Hematopoietic multipotent progenitor cell treated with erythropoietin and hydrocortisone succinate and interleukin-3 and kit ligand, for 15 days (in vitro differentiated cells): ENCODE results near the gene ANGPTL4.
"Not testable (repeated sequence)": the region's sequence is repeated elsewhere in the genome, so short reads cannot be mapped to it uniquely, and the experiment has no call there.

Source experiments
- DNase-seq: peaks from one replicate; pipeline ENCODE4 v3.0.0-alpha.2; 2015; ENCODE audit warnings: low spot score

The ANGPTL4 gene

DNA sequence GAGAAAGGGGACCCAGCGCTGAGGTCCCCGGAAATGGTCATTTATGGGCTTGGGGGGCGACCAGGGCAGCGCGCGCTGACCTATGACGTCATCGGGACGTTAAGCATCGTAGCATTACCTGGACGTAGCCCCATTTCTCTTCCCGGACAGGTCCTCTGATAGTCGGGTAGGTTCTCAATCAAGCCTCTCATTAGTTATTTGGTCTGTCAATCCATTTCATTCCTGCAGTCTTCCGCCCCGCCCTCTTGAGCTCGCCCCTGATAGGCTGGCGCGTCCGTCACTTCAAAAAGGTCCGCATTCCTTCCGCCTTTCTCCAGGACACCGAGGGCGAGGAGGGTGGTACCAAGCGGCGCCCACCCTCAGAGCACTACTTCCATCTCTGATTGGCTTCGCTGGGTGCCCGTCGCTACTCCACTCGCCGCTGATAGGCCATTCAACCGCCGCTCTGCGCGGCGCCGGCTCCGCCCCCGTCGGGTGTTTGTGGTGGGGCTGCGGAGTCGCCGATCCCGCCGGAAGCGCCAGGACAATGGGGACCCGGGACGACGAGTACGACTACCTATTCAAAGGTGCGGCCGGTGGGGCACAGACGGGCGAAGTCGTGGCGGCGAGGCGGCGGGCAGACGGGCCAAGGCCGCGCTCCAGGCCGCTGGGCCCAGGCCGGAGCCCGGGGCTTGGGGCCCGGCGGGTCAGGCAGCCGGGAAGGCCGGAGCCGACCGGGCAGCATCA is 26.1 kb downstream of the ANGPTL4 start, which contains the start of gene RAB11B:
RAB11B (plus strand) TSS at position 470 of the 726 bp plus-strand sequence; CDS start at position 527, 57 bp downstream.
- DNase-seq = peak; percentile 100

DNA sequence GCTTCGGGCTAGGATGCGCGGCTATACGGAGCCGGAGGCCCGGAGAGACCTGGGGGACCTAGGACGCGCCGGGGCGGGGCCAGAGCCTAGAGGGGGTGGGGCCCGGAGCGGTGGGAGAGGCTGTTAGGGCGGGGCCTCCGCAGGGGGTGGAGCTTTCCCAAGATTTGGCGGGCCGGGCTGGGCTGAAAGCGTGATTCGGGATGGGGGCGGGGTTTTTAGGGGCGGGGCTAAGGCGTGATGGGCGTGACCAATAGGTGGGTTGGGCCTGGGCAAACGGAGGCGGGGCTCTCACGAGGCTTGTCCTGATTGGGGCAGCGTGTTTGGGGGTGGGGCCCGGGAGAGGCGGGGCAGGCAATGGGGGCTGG is 26.6 kb downstream of the ANGPTL4 start:
- peak; percentile 96 for DNase-seq

DNA sequence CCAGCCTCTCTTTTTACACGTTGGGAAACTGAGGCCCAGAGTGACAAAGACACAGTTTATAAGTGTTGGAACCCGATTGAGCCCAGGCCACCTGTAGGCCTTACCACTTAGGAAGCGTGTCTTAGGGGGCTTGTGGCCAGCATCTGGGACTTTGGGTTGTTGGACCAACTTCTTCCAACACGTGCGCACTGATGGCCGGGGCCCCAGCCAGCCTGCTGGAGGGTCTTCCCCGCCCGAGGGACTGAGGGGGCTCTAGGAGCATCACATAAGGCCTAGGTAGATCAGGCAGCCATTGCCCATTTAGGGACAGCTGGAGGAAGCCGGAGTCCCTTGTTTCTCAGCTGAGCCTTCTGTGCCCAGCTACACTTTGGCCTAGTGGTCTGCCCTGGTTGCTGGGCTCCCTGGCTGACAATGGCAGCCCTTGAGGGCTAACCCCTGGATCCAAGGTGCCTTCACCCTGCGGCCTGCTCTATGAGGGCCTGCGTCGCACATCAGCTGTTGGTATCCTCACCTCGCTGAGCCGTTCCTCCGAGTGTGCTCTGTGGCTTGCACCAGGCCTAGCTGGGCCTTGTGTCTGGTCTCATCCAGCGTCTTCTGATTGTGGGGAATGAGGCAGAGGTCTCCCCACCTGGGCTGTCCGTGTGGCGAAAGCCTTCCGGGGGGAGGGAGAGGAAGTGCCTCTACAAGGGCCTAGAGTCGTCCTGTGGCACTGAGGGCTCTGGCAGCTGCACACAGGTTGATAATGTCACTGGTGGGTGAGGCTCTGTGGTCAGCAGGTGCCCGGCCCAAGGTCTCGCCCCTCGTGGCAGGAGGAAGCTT is 27.5 kb downstream of the ANGPTL4 start:
- DNase-seq = no peak

DNA sequence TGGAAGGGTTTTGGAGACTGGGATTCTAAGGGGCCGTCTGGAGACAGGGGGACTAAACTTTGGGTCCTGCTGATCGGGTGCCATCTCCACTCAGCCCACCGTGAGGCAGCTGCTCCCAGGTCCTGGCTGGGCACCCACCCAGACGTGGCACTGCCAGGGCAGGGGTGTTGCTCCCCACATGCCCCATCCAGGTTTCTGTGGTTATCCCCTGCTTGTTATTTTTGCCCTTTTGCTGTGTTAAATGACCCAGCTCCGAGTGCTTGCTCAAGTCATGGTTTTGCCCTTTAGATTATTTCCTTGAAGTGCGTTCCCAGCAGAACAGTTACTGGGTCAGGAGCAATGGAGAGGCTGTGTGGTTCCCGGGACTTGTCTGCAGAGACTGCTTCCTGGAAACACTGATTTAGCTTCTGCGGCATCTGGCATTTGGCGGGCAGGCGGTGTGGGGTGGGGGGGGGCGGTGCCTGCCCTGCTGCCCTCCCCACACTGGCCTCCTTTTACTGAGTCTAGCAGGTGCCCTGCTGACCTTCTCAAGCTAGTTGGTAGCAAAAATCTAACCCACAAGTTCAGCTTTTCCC is 28.1 kb downstream of the ANGPTL4 start:
- DNase-seq = no peak

DNA sequence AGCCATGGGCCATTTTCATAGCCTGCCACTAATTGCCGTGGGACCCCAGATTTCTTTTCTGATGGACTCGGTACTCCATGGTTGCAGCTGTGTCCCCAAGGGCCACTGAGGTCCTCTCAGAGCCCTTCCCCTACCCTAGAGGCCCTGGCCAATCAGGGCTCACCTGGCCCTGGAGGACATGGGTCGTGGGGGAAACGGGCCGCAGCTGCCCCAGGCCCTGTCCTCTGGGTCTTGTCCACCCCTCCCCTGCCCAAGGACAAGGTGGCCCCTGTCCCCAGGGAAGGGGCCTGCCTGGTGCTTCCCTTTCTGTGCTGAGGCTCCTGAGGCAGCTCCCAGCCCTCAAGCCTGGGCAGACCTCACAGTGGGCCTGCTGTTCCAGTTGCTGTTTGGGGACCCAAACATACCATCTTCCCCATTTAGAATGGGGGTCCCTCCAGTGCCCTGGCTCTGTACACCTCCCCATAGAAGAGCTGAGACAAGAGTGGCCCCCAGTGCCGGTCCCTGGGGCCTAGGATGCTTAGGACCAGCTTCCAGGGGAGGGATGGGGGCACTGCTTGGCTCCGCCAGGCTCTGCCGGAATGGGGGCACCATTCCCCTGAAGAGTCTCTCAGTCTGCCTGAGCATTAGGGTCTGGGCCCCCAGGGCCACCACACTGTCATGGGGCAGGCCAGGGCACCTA is 29.4 kb downstream of the ANGPTL4 start:
- DNase-seq = no peak

DNA sequence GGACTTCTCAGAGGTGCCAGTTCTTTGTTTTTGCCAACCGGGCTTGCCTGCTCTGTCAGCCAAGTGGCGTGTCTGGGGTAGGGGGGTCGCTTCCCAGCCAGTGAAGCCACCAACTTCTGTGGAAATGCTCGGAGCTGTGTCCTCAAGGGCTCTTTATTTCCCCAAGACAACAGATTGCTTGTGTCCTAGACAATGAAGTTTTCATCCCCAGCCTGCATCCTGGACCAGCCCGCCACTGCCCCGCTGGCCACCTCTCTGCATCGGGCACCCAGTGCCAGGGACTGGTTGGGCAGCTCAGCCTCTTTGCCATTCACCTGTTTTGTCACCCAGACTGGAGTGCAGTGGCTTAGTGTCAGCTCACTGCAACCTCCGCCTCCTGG is 29.9 kb downstream of the ANGPTL4 start:
- no peak for DNase-seq

DNA sequence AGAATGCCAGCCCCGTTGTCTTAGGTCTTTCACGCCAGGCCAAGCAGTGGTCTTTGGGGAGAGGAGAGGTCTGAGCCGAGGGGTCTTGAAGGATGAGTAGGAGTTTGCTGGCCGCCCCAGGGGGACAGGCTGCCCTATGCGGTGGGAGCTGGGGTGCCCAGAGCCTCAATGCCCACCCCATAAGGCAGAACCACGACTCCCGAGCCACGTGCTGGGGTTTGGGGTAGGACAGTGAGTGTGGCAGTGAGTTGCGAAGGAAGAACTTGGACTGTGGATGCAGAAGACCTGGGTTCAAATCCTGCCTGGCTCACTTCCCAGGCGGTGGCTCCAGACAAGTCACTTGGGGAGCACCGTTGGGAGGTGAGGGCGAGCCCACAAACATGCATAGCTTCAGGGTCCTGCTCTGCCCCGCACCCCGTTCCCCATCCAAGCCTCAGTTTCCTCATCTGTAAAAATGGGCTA is 31.7 kb downstream of the ANGPTL4 start:
- DNase-seq = no peak

DNA sequence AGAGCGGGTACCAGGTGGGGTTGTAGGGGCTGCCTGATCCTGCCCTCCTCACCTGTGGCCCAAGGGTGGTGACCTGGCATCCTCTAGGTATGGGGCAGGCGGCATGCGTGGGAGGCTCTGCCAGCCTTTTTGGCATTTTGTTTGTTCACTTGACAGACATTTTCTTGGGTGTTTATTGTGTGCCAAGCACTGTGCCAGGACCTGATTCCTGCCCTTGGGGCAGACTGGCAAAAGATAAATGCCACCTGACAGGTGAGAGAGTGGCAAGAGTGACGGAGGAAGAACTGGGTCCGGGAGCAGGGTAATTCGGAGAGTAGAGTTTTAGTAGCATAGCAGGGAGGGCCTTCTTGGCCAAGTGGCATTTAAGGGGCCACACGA is 32.2 kb downstream of the ANGPTL4 start:
- DNase-seq = no peak

DNA sequence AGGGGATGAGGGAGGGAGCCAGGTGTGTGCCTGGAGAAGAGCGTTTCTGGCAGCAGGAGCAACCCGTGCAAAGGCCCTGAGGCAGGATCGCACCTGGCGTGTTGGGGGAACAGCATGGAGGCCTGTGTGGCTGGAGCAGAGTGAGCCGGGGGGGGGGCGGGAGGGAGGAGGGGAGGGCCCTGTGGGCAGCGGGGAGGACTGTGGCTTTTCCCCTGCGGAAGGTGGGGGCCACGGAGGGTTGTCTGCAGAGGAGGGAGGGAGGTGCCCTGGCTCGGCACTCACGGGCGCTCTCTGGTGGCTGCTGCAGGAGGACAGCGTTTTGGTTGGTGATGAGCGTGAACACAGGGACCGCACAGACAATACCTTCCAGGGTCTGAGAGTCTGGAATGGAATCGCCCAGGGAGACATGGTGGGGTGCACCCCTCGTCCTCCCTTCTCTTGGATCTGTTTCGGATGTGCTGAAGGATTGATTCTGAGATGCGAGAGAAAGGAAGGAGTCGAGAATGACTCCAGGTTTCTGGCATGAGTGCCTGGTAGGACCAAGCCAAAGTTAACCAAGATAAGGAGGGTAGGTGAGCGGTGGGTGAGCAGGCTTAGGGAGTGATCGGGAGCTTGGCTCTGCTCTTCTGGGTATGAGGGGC is 32.7 kb downstream of the ANGPTL4 start:
- peak; percentile 72 for DNase-seq

DNA sequence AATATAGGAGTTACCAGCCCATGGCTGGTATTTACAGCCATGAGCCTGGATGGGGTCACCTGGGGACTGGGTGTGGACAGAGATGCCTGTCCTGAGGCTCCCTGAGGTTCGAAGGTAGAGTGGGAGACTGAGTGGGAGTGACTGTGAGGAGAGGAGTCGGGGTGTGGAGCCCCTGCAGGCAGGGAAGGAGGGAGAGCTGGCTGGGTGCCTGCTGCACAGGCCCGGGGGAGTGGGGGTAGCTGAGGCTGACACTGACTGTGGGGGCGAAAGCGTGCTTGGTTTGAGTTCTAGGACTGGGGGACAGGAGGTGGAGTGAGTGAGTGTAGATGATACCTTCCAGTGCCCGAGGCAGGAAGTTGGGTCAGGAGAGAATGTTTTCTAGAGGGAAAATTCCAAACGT is 33.3 kb downstream of the ANGPTL4 start:
- DNase-seq = no peak

DNA sequence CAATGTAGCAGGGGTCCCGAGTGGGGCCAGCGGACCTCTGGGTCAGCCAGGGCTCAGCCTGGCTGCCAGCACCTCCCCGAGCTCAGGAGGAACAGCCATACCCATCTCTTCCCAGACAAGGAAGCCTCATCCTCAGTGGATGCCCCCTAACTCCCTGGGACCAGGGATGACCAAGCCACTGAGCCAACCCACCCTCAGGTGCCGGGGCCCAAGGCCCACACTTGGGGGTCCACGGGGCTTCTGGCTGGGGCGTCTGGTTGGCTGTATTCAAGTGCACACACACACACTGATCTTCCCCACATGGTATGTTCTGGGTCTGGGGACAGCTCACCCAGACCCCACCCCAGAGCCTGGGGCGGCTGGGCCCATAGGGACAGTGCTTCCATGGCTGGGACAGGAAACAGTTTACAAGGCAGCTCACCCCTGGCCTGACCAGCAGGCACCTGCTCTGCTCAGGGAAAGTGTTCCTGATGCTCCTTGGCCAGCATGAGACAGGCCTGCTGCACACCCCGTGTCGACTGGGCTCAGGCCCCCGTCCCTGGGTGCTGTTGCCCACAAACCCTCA is 33.9 kb downstream of the ANGPTL4 start:
- DNase-seq = no peak

DNA sequence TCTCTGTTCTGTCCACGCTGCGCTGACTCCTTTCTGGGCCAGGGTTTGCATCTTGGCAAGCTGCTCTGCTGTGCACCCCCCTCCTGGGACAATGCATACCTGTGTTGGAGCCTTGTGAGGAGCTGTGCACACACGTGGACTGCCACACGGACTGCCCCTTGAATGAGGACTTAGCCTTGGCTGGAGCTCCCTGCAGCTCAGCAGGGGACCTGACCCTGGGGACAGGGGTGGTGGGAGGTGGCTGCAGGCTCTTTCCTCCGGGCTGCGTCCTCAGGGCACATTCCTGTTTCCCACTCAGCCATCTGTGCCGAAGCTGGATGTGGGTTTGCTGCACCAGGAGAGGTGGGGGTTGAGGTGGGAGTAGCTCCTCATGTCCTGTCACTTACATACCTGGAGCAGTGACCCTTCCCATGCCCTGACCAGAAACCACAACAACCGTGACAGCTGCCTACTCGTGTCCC is 34.4 kb downstream of the ANGPTL4 start:
- no peak for DNase-seq

DNA sequence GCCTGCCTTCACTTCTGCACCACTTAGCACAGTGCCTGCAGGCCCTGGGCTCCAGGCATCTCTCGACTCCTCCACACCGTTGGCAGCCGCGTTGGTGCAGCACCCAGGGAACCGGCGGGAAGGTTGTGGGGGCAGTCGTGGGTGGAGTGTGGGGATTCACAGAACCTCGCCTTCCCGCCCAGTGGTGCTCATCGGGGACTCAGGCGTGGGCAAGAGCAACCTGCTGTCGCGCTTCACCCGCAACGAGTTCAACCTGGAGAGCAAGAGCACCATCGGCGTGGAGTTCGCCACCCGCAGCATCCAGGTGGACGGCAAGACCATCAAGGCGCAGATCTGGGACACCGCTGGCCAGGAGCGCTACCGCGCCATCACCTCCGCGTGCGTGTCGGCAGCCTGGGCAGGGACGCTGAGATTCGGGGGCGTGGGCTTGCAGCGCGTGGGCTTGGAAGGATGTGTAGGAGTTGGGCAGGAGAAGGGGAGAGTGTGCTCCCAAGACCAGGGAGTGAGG is 35.8 kb downstream of the ANGPTL4 start:
- no peak for DNase-seq

DNA sequence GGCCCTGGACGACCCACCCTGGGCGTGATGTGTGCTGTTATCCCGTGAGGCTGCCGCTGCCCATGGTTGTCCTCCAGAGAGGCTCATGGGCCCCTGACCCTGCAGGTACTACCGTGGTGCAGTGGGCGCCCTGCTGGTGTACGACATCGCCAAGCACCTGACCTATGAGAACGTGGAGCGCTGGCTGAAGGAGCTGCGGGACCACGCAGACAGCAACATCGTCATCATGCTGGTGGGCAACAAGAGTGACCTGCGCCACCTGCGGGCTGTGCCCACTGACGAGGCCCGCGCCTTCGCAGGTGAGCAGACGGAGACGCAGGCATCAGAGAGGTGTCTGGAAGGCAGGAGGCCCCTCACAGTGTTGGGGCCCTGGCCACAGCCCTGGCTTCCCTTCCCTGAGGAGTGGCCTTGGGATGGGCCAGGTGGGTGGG is 38.0 kb downstream of the ANGPTL4 start:
- DNase-seq = no peak

DNA sequence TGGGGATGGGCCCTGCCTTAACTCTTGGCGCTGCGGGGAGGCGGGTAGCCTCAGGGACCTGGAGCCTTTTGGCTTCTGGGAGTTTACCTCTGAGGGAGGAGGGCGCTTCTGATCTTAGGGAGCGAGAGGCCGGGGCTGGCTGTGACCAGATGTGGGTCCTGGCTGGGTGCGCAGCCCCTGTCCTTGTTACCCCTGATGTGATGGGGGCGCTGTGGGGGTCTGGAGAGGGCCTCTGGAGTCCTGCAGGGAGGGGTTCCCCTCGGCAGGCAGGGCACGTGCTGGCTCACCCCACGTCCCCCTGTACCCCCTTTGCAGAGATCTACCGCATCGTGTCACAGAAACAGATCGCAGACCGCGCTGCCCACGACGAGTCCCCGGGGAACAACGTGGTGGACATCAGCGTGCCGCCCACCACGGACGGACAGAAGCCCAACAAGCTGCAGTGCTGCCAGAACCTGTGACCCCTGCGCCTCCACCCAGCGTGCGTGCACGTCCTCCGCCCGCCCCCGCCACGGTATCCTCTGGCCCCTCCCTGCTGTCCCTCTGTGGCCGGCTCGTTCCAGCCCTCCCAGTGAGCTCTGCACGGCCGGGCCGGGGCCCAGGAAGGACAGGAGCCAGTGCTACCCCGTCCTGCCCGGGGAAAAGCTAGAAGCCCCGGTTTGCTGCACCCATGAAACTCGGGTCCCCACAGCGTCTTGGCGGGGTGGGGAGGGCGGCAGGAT is 39.3 kb downstream of the ANGPTL4 start:
- no peak for DNase-seq

DNA sequence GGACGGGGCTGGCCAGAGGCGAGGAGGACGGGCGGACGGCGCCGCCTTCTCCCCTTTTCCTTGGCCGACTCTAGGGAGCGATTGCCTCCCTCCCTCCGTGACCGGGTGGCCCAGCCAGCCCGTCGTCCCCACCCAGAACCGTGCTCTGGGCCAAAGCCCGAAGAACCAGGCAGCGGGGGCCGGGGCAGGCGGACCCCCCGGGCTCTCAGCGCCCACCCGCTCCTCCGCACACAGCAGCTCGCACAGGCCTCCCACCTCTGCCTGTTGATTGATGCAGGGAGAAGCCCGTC is 39.8 kb downstream of the ANGPTL4 start:
- no peak for DNase-seq

DNA sequence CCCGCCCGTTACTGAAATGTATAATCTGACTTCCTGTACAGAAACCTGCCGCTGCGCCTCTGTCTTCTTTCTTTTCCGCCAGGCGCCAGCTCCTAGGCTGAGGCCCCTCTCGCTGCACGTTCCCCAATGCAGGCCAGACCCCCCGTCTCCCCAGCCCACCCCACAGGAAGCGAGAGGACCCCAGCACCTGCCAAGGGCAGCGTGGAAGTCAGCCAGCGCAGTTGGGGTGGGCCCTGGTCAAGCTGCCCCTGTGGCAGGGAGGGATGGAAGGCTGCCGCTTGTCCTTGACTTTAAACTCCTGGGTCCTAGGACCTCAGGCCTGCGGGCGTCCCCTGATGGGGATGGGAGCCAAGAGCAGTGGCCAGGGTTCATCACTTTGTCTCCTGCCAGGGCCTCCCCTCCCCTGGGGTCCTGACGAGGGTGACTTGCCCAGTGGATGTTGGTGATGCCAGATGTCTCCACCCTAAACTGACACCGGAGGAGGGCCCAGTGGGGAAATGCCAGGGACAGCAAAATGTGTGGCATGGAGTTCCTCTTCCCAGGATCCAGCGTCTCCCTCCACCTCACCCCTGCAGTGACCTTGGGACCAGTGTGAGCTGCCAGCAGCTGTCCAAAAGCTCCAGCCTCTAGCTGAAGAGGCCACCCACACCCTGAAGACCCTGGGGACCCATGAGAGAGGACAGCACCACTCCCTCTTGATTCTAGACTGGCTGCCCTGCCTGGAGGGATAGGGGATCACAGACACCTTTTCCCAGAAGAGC is 40.6 kb downstream of the ANGPTL4 start:
- DNase-seq = no peak

DNA sequence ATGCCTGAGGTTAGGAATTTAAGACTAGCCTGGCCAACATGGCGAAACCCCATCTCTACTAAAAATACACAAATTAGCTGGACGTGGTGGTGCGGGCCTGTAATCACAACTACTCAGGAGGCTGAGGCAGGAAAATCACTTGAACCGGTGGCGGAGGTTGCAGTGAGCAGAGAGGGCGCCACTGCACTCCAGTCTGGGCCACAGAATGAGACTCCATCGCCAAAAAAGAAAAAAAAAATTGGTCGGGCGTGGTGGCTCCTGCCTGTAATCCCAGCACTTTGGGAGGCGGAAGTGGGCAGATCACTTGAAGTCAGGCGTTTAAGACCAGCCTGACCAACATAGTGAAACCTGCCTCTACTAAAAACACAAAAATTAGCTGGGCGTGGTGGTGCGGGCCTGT is 46.8 kb downstream of the ANGPTL4 start:
- DNase-seq = not testable (repeated sequence)

DNA sequence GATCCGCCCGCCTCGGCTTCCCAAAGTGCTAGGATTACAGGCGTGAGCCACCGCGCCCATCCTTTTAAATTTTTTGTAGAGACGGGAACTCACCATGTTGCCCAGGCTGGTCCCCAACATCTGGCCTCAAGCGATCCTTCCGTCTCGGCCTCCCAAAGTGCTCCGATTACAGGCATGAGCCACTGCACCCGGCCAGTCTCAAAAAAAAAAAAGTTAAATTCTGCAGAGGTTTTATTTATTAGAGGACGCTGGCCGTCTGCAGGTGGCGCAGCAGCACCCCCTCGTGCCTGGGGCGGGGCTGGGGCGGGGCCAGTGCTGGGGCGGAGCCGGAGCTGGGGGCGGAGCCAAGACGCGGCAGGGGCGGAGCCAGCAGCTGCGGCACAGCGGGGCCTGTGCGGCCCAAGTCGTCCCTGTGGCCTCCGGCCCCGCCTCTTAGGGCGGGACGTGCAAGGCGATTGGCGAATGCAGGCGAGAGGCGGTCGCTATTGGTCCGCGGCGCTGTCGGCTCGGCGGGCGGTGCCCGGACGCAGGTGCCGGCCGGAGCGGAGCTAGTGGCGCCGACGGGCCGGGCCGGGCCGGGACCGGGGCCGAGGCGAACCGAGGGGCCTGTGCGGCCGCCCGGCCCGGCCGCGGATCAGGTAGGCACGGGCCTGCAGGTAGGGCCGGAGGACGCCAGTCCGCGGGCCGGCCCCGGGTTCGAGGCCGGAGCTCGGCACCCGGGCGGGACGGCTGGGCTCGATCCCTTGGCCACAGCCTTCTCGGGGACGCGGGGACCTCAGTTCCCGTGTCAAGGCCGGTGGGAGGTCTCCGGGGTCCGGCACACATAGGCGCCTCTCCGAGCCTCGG is 49.1 kb downstream of the ANGPTL4 start, which contains the start of gene MARCHF2:
MARCHF2 (plus strand) TSS at position 523 of the 846 bp plus-strand sequence. CDS start 8,536 bp downstream, outside the sequence.
- peak; percentile 98 for DNase-seq
